Stimulated activated CD4-positive, alpha-beta T cell treated with anti-CD3 and anti-CD28 coated beads, TNF-alpha, amount 100 ng/mL, for 24 hours (primary cell): ENCODE measurements around the gene MOCS2.

Source experiments
- DNase-seq, 3 experiments: peaks; one replicate each; pipeline ENCODE4 v3.0.0-alpha.2; 2020; ENCODE audit warnings: low read depth in 3 of 3

MOCS2 gene

DNA sequence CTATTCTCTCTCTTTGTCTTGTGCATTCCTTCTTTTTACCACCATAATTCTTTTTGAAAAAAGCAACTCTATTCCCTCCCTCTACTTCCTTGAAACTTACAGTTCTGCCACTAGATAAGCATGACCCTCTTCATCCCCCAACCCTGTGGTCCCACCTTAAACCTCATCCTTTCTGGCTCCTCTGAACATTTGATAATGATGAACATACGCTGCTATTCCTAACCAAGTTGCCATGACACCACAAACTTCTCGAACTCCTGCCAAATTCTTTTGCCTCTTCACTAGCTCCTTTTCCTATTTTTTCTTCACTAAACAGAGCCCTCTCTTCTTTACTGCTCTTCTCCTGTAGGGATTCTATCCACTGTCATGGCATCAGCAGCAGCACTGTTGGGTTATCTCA is 57.1 kb downstream of the MOCS2 start:
- no peak for DNase-seq

DNA sequence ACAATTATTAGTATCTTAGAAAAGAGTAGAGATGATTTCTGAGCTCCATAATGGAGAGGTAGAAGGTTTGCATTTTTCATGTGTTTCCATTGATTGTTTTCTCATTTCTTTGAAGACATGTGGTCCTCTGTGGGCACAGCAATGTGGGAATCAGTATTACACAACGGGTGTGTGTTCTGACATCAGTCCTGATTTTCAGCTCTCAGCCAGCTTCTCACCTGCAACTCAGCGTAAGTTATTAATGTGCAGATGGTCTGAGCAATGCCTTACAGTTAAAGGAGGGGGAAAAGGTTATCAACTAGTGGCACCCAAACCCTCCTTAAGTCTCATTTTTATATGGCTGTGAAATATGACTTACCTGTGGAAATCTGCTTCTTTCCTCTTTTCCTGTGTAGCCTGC is 61.3 kb downstream of the MOCS2 start:
- no peak for DNase-seq
